ENCODE measurements around the gene SSC5D. TPM values are rescaled to one million over a fixed set of nuclear protein-coding genes. Genes with fewer than 3 reads are reported as not detected.

Gene SSC5D
- polyA plus RNA-seq, 1 experiment = 2.1 TPM

- TF ChIP-seq, protein P1, sequence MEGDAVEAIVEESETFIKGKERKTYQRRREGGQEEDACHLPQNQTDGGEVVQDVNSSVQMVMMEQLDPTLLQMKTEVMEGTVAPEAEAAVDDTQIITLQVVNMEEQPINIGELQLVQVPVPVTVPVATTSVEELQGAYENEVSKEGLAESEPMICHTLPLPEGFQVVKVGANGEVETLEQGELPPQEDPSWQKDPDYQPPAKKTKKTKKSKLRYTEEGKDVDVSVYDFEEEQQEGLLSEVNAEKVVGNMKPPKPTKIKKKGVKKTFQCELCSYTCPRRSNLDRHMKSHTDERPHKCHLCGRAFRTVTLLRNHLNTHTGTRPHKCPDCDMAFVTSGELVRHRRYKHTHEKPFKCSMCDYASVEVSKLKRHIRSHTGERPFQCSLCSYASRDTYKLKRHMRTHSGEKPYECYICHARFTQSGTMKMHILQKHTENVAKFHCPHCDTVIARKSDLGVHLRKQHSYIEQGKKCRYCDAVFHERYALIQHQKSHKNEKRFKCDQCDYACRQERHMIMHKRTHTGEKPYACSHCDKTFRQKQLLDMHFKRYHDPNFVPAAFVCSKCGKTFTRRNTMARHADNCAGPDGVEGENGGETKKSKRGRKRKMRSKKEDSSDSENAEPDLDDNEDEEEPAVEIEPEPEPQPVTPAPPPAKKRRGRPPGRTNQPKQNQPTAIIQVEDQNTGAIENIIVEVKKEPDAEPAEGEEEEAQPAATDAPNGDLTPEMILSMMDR (IDR thresholded peaks at IDR 0.05; ENCODE audit: low read depth, low read length) = no peak
- no peak for DNase-seq (ENCODE audit: low read depth, low spot score)
- Histone ChIP-seq H3K4me3 (ENCODE audit: low read depth, low read length) (no peak overlapping the region), H3K9me3 (ENCODE audit: control insufficient read depth, insufficient read depth, low read length) (no peaks in the 10 kb centered on the region), H3K27me3 (ENCODE audit: control insufficient read depth, insufficient read depth, low read length) (no peaks in the 10 kb centered on the region), H3K27ac (ENCODE audit: low read depth, low read length) (no peak overlapping the region)
- CTCF ChIA-PET = interaction anchor here (0.5 to 0.9 kb wide), 2 partner anchors 10 to 33 kb away, joined by 3 to 8 read pairs; partner anchors contain the start of gene ISOC2
- POLR2A ChIA-PET = no interaction called here
These were observed 17.0 kb upstream of the SSC5D start for GRCh38 chr19:55471266-55471665.

GRCh38 chr19:55472463-55472862 lies 15.8 kb upstream of the SSC5D start:
- CTCF ChIA-PET = no interaction called here

GRCh38 chr19:55473225-55474012 lies 14.8 kb upstream of the SSC5D start:
- CTCF ChIA-PET = interaction anchor here (1.1 kb wide), 1 partner anchor 30 kb away, joined by 3 read pairs; no protein-coding TSS in a partner anchor
- no peak for DNase-seq (ENCODE audit: low read depth, low spot score)
- Histone ChIP-seq H3K27me3 (ENCODE audit: control insufficient read depth, insufficient read depth, low read length) (no peaks in the 10 kb centered on the region), H3K9me3 (ENCODE audit: control insufficient read depth, insufficient read depth, low read length) (no peaks in the 10 kb centered on the region), H3K27ac (ENCODE audit: low read depth, low read length) (no peak overlapping the region), H3K4me3 (ENCODE audit: low read depth, low read length) (no peak overlapping the region)
- TF ChIP-seq, protein P1 (IDR thresholded peaks at IDR 0.05; ENCODE audit: low read depth, low read length) = no peak
- POLR2A ChIA-PET = no interaction called here

More at GRCh38 chr19:55472463-55472862, 15.8 kb upstream of the SSC5D start:
- no peak overlapping the region for H3K4me3 ChIP-seq (ENCODE audit: low read depth, low read length)
- no peak overlapping the region for H3K27ac ChIP-seq (ENCODE audit: low read depth, low read length)
- no peaks in the 10 kb centered on the region for H3K9me3 ChIP-seq (ENCODE audit: control insufficient read depth, insufficient read depth, low read length)
- TF ChIP-seq, protein P1 (IDR thresholded peaks at IDR 0.05; ENCODE audit: low read depth, low read length) = no peak
- no peak for DNase-seq (ENCODE audit: low read depth, low spot score)
- no peaks in the 10 kb centered on the region for H3K27me3 ChIP-seq (ENCODE audit: control insufficient read depth, insufficient read depth, low read length)
- POLR2A ChIA-PET = no interaction called here

GRCh38 chr19:55474269-55475265 lies 13.7 kb upstream of the SSC5D start:
- H3K9me3 ChIP-seq (ENCODE audit: control insufficient read depth, insufficient read depth, low read length) = no peaks in the 10 kb centered on the region
- H3K27ac ChIP-seq (ENCODE audit: low read depth, low read length) = no peak overlapping the region
- ChIA-PET POLR2A (interaction anchor here (2.5 kb wide), 1 partner anchor 67 kb away, joined by 10 read pairs; the partner anchor contains the start of gene UBE2S), CTCF (interaction anchor here (1.1 kb wide), 1 partner anchor 29 kb away, joined by 3 read pairs; no protein-coding TSS in a partner anchor)
- H3K27me3 ChIP-seq (ENCODE audit: control insufficient read depth, insufficient read depth, low read length) = no peaks in the 10 kb centered on the region
- TF ChIP-seq, protein P1 (IDR thresholded peaks at IDR 0.05; ENCODE audit: low read depth, low read length) = no peak
- H3K4me3 ChIP-seq (ENCODE audit: low read depth, low read length) = no peak overlapping the region
- DNase-seq (ENCODE audit: low read depth, low spot score) = no peak
